GM12875 (cell line): ENCODE measurements around the gene PRM2.

Experiments used
- H3K4me3 ChIP-seq: one replicate; pipeline ENCODE4 v1.5.1; 2011; ENCODE audit warnings: low read depth, low read length, control low read depth
- TF ChIP-seq, protein P1 (sequence below): IDR thresholded peaks from 2 replicates; pipeline ENCODE4 v1.5.1; 2011; ENCODE audit warnings: low read depth, mild to moderate bottlenecking, control low read depth, inconsistent platforms, low read length, moderate library complexity, borderline replicate concordance; ENCODE audit not compliant: insufficient read depth

PRM2 gene

DNA sequence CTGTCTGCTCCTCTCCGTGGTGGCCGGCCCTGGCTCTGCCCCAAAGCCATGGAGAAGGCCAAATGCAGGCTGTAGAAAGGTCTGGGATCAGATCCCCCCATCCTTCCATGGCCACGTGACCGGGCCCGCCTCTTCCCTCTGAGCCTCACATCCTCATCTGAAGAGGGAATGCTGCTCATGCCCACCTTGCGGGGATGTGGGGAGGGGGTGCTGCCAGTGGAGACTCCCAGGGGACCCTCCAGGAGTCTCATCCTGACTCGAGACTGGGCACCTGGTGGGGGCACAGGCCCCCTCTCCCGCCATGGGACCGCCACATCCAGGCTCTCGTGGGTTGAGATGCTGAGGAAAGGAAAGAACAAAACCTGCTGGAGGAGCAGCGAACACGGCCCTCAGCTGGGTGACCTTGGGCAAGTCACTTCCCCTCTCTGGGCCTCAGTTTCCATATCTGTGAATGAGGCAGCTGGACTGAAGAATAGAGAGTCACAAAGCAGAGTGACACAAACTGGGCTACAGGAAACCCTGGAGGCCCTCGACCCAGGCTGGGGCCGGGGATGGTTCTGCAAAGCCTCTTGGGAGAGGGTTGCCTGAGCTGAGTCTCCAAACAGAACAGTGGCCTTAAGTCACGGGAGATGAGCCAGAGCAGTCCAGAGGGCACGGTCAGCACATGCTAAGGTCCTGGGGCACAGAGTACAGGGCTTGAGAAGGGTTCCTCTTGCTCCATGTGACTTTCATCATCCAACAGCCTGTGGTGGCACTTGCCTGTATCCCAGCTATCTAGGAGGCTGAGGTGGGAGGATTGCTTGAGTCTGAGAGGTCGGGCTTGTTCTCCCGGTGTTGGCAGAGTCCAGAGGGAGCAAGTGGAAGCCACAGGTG lies 50.4 kb downstream of the PRM2 start:
- H3K4me3 ChIP-seq = no peak overlapping the region

More for the DNA sequence above, 50.4 kb downstream of the PRM2 start:
- TF ChIP-seq, protein P1, sequence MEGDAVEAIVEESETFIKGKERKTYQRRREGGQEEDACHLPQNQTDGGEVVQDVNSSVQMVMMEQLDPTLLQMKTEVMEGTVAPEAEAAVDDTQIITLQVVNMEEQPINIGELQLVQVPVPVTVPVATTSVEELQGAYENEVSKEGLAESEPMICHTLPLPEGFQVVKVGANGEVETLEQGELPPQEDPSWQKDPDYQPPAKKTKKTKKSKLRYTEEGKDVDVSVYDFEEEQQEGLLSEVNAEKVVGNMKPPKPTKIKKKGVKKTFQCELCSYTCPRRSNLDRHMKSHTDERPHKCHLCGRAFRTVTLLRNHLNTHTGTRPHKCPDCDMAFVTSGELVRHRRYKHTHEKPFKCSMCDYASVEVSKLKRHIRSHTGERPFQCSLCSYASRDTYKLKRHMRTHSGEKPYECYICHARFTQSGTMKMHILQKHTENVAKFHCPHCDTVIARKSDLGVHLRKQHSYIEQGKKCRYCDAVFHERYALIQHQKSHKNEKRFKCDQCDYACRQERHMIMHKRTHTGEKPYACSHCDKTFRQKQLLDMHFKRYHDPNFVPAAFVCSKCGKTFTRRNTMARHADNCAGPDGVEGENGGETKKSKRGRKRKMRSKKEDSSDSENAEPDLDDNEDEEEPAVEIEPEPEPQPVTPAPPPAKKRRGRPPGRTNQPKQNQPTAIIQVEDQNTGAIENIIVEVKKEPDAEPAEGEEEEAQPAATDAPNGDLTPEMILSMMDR = no peak
